Left lung (tissue), 10 donors: ENCODE measurements around the gene DNMT3A. TPM values are rescaled to one million over a fixed set of nuclear protein-coding genes. Genes with fewer than 3 reads are reported as not detected.
A peak's percentile ranks its signal among the peaks of the same experiment; 100 is the strongest.

Experiments used
- ATAC-seq: fragments of 200-7000 bp; cut with Tn5 transposase; one replicate; pipeline ENCODE4 v1.9.1; 2020; ENCODE audit warnings: moderate library complexity
- DNase-seq, 4 donors: peaks; one replicate each; pipeline ENCODE4 v3.0.0-alpha.2; 2013 to 2020
- H3K27ac ChIP-seq, 2 donors: fragments of 200-600 bp; sonication (generic) in 1 of 2; one replicate each; pipeline versions ENCODE4 v1.5.0 to v1.8.0; 2020 to 2021
- H3K27me3 ChIP-seq, 2 donors: fragments of 200-600 bp; sonication (generic) in 1 of 2; one replicate each; pipeline versions ENCODE4 v1.5.0 to v1.8.0; 2020 to 2021
- H3K36me3 ChIP-seq, 2 donors: fragments of 200-600 bp; sonication (generic) in 1 of 2; one replicate each; pipeline versions ENCODE4 v1.5.0 to v1.8.0; 2020 to 2021
- H3K4me1 ChIP-seq, 2 donors: fragments of 200-600 bp; one replicate each; pipeline ENCODE4 v1.8.0; 2021
- H3K4me3 ChIP-seq, 2 donors: fragments of 200-600 bp; sonication (generic) in 1 of 2; one replicate each; pipeline versions ENCODE4 v1.5.0 to v1.8.0; 2020 to 2021; ENCODE audit warnings: mild to moderate bottlenecking in 1 of 2
- H3K9me3 ChIP-seq, 2 donors: fragments of 200-600 bp; sonication (generic) in 1 of 2; one replicate each; pipeline versions ENCODE4 v1.5.0 to v1.8.0; 2020 to 2021
- intact Hi-C, 2 donors: fragments of 100-400 bp; cut with DNase I; formaldehyde crosslinking; loops; one replicate each; pipeline versions ENCODE4 v1.11.2 to v1.14.2; 2022
- polyA plus RNA-seq, 6 donors: library from polyadenylated mRNA; unstranded; fragments of 120-200 nt; gene quantifications; one replicate each; pipeline ENCODE4 v1.2.1, GENCODE V29; 2013; ENCODE audit not compliant: insufficient read length in 6 of 6
- total RNA-seq, 2 donors: library from RNA; stranded (reverse); fragmentation: NEBNext Ultra II Directional; extraction: Animal tissue kit (Norgen Biotek cat#: 25700); gene quantifications; one replicate each; pipeline ENCODE4 v1.2.1, GENCODE V29; 2021
- TF ChIP-seq, protein P1 (sequence below), 2 donors: fragments of 200-600 bp; sonication (generic) in 1 of 2; IDR thresholded peaks; one replicate each; pipeline versions ENCODE4 v1.5.0 to v1.8.0; 2021; ENCODE audit warnings: antibody characterized with exemption in 2 of 2
- donor health status: DM: no; HTN: yes; CAD: no.
- donor health status: DM: no; HTN: no; CAD: no.

Gene DNMT3A
- total and polyA plus RNA-seq, 8 donors = 37.5 to 123 (median 100) TPM

DNA sequence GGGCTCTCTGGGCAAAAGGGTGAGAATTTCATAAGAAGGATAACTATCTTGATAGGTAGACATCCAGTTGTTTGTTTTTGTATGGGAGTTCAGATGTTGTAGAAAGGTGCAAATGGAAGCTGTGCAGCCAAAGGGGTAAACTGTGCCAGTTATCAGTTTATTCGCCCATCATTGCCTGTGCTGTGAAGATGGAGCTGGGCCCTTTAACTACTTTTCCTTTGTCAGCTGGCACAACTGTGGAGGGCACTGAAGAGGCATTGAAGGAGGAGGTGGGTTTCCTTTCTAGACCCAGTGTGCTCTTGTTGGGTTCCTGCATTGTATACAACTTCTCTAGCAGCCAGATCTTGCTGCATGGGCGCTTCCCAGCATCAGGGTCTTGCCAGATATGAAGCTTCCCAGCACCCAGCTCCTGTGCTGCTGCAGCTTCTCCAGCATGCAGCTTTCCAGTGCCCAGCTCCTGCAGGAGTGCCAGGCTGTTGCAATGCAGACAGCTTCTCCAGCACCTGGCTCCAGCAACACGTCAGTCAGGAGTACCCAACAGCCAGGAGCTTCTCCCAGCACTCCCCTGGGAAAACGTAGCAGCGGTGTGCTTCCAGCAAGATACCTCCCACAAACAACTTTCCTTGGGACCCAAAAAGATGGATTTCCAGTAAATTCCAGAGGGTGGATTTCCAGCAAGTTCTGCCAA, 15.3 kb downstream of the DNMT3A start:
- intact Hi-C loops = no loop called here
- no peak overlapping the region for H3K4me3 ChIP-seq
- TF ChIP-seq, protein P1, sequence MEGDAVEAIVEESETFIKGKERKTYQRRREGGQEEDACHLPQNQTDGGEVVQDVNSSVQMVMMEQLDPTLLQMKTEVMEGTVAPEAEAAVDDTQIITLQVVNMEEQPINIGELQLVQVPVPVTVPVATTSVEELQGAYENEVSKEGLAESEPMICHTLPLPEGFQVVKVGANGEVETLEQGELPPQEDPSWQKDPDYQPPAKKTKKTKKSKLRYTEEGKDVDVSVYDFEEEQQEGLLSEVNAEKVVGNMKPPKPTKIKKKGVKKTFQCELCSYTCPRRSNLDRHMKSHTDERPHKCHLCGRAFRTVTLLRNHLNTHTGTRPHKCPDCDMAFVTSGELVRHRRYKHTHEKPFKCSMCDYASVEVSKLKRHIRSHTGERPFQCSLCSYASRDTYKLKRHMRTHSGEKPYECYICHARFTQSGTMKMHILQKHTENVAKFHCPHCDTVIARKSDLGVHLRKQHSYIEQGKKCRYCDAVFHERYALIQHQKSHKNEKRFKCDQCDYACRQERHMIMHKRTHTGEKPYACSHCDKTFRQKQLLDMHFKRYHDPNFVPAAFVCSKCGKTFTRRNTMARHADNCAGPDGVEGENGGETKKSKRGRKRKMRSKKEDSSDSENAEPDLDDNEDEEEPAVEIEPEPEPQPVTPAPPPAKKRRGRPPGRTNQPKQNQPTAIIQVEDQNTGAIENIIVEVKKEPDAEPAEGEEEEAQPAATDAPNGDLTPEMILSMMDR (IDR thresholded peaks at IDR 0.05) = no peak

DNA sequence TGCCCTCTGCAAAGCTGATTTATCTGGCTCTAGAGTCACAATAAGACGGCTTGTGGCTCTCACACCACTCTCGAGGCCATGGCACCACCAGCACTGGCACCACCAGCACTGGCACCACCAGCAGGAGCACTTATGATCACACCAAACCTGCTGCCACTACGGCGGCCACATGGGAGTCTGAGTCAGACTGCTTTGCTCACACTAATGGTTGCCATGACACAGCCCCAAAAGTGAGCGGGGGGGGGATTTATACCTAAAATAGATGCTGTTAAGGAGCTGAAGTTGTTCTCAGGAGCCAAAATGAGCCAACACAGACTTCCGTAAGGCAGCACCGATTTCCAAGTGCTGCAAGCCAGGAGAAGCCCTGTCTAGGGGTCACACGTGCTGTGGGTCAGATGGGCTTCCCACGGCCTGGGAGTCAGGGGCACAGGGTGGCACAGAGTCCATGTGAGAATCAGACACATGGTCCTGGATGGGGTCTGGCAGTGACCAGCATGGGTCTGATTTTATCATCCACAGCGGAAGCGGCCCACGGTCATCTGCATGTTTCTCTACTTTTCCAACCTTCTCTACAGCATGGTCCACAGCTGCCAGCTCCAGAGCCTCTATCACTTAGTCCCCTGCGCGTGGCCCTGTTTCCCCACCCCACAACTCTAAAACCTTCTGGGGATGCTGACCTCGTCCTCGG, 16.7 kb downstream of the DNMT3A start:
- DNase-seq = no peak
- ATAC-seq = peak; percentile 64
- TF ChIP-seq, protein P1 (IDR thresholded peaks at IDR 0.05) = no peak
- peaks cover 0 to 15% of the 10 kb centered on the region in 2 donors for H3K4me1 ChIP-seq
- H3K36me3 ChIP-seq = peaks cover 0 to 13% of the 10 kb centered on the region in 2 donors
- H3K27me3 ChIP-seq = no peaks in the 10 kb centered on the region
- H3K4me3 ChIP-seq = no peak overlapping the region
- intact Hi-C loops = no loop called here
- H3K9me3 ChIP-seq = peaks cover 0 to 11% of the 10 kb centered on the region in 2 donors
- no peak overlapping the region for H3K27ac ChIP-seq

More for the DNA sequence above, 15.3 kb downstream of the DNMT3A start:
- no peak for DNase-seq
- H3K9me3 ChIP-seq = peaks cover 0 to 11% of the 10 kb centered on the region in 2 donors
- H3K27me3 ChIP-seq = no peaks in the 10 kb centered on the region
- no peak for ATAC-seq
- H3K36me3 ChIP-seq = peaks cover 0 to 13% of the 10 kb centered on the region in 2 donors
- H3K4me1 ChIP-seq = peaks cover 0 to 15% of the 10 kb centered on the region in 2 donors
- no peak overlapping the region for H3K27ac ChIP-seq

DNA sequence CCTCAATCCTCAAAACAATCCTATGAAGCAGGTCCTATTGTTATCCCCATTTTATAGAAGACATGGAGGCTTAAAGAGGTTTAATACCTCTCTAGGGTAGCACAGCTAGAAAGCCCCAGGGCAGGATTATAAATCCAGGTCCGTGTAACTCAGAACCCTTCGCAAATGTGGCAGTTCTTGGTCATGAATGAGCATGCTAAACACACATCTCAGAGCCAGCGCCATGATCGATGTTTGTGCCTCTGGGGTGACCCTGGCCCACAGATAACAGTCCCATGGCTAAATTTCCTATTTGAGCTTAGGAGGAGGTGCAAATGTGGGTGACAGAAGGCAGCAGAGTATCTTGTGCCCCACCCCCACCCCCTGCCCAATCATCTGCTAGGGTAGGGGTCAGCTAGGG, 17.5 kb downstream of the DNMT3A start:
- H3K36me3 ChIP-seq = peaks cover 0 to 13% of the 10 kb centered on the region in 2 donors
- H3K4me1 ChIP-seq = peaks cover 0 to 15% of the 10 kb centered on the region in 2 donors
- no peaks in the 10 kb centered on the region for H3K27me3 ChIP-seq
- ATAC-seq = no peak
- peaks cover 0 to 11% of the 10 kb centered on the region in 2 donors for H3K9me3 ChIP-seq
- no peak overlapping the region for H3K4me3 ChIP-seq
- intact Hi-C loops = no loop called here
- TF ChIP-seq, protein P1 (IDR thresholded peaks at IDR 0.05) = no peak
- DNase-seq = no peak
- H3K27ac ChIP-seq = no peak overlapping the region

DNA sequence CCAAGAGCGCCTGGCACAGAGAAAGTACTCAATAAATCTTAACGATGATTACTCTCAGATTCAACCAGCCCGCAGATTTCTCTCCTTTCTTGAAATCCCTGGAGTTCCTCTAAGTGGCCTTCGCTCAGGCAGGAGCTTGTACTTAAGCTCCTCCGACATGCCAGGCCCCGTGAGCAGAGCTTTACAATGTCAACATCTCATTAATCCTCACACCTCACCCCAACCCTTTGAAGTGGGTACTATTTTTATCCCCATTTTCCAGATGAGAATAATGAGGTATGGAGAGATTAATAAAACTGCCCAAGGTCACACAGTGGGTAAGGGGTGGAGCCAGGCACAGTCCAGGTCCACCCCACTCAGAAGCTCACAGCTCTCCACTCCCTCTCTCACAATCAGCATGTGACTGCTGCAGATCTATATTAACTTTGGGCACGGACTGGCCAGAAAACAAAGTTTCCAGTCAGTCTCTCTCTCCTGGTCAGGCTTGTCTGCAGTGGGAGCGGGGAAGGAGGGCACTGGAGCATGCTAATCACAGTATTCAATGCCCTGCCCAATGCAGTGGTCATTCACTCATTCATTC, 18.0 kb downstream of the DNMT3A start:
- no peak overlapping the region for H3K27ac ChIP-seq

More for the DNA sequence above, 18.0 kb downstream of the DNMT3A start:
- Histone ChIP-seq H3K9me3 (peaks cover 0 to 11% of the 10 kb centered on the region in 2 donors), H3K36me3 (peaks cover 0 to 13% of the 10 kb centered on the region in 2 donors), H3K4me3 (no peak overlapping the region), H3K4me1 (peaks cover 0 to 15% of the 10 kb centered on the region in 2 donors), H3K27me3 (no peaks in the 10 kb centered on the region)
- DNase-seq (no peak), ATAC-seq (peak; percentile 51)
- TF ChIP-seq, protein P1 (IDR thresholded peaks at IDR 0.05) = no peak
- intact Hi-C loops = no loop called here
